Measurements from ENCODE around the gene SCAF8.
A peak's percentile ranks its signal among the peaks of the same experiment; 100 is the strongest.
"Not testable (repeated sequence)": the region's sequence is repeated elsewhere in the genome, so short reads cannot be mapped to it uniquely, and the experiment has no call there.

Gene SCAF8

DNA sequence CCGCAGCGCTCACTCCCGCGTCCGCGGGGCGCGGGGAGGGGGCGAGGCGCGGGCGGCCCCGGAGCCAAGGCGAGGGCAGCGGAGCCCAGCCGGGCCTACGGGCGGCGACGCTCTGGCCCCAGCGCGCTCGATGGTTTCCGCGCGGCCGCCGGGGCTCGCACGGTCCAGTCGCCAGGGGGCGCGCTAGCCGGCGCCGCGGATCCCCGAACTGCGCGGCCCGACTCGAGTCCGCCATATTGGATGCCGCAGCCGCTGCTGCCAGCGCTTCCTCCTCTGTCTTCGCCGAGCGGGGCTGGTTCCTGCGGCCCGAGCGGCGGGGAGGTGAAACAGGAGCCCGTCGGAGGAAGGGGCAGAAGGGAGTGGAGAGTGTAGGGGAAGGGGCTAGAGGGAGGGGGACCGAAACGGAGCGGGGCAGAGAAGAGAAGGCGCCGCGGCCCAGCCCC lies at the start of gene SCAF8:
TSS of gene SCAF8 (plus strand) at position 234 of the 443 bp plus-strand sequence. CDS start 485 bp downstream, outside the sequence.
- peak within 1 kb of the TSS; percentile 93 for H3K4me3 ChIP-seq (ENCODE audit: low read length)
- TF ChIP-seq ZNF274 (IDR thresholded peaks at IDR 0.05; ENCODE audit: low read depth, low read length): no peak

DNA sequence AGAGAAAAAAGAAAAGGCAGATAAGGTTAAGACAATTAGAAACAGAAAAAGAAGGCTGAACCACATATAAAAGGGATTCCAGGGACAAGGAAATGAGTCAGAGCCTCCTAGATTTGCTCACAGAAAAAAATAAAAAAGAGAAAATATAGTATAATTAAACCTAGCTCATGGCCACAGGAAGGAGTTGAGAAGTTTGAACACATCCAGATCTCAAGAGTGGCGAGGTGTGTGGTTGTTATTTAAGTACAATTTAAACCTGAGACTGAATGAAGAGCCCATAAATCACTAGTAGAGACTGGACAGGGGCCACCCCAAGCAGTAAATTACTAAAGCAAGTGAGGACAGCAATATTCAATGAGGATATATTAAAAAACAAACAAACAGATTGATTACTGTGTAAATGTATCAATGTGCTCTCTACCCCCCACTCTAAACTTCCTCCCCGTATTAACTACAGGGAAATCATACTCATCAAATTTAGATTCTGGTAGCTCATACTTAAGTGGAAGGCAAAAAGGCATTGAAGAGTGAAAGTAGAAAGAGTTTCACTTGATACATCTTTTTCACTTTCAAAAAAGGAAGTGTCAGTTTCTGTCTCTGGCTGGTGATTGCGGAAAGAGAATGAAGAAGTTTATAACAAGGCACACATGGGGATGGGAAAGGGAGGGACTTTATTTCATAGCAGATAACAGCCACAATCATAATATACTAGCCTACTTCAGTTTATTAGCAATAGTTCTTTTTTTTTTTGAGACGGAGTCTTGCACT lies 49.3 kb upstream of the SCAF8 start:
- no peak for TF ChIP-seq ZNF274 (IDR thresholded peaks at IDR 0.05; ENCODE audit: low read depth, low read length)
- no peak overlapping the region for H3K4me3 ChIP-seq (ENCODE audit: low read length)

DNA sequence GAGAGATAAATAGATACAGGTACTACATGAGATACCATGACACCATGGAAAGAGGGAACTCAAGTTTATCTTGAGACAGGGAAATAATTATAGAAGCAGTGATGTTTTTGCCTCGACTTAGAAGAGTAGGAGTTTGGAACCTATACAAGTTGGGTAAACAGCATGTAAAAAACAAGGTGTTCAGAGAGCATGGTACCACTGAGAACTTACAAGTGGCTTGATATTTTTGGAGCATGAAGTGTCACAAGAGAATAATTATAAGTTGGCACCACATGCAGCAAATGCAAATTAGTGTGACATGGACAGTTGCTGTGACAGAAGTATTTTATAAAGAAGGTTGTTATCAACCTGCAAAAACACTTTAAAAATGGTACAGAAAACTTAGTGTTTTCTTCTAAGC lies 47.1 kb upstream of the SCAF8 start:
- no peak overlapping the region for H3K4me3 ChIP-seq (ENCODE audit: low read length)
- TF ChIP-seq ZNF274 (IDR thresholded peaks at IDR 0.05; ENCODE audit: low read depth, low read length): no peak

DNA sequence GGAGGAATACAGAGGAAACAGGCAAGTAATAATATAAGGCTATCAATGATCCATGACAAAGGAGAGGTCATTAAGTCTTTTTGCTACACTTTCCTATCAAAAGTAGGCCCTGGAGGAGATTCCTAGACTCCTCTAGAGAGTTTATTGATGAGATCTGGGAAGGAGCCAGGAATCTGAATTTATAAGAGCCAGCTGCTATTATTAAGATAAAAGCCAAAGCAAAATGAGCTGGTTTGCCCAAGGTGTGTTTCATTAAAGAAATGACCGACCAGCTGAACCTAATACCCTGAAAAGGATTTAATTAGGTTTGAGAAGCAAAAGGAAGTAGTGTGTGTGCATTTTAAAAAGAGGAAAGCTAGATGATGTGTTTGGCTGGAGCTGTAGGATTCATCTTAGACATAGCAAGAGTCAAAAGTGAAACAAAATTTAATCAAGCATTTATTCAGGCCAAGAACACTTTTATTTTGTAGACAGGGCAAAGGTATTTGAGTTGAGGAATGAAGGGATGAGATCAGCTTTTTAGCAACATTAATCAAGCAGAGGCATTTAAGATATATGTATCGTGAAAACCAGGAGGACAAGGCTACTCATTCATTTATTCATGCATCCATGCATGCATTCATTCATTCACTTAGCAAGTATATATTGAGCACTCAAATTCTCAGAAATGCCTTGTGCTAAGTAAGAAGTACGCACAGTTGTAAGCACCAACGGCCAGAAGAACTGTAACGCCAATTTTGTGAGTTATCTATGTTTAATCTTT lies 43.5 kb upstream of the SCAF8 start:
- H3K4me3 ChIP-seq (ENCODE audit: low read length): no peak overlapping the region
- no peak for TF ChIP-seq ZNF274 (IDR thresholded peaks at IDR 0.05; ENCODE audit: low read depth, low read length)

DNA sequence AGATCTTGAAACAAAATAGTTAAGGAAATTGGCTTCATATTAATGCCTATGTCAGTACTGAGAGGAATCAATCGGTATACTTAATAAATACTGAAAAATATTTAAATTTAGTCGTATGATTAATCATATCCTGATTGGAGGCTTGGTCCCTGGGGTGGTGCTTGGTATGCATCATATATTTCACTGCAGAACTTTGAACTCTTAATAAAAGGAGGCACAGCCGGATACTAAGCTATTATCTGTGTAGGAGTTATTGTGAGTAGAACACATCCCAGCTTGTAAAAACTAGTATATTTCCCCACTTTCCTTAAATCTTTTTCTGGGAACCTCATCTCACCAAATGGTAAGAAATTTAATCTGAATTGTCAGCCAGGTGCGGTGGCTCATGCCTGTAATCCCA lies 42.4 kb upstream of the SCAF8 start:
- H3K4me3 ChIP-seq (ENCODE audit: low read length): no peak overlapping the region
- TF ChIP-seq ZNF274 (IDR thresholded peaks at IDR 0.05; ENCODE audit: low read depth, low read length): no peak

DNA sequence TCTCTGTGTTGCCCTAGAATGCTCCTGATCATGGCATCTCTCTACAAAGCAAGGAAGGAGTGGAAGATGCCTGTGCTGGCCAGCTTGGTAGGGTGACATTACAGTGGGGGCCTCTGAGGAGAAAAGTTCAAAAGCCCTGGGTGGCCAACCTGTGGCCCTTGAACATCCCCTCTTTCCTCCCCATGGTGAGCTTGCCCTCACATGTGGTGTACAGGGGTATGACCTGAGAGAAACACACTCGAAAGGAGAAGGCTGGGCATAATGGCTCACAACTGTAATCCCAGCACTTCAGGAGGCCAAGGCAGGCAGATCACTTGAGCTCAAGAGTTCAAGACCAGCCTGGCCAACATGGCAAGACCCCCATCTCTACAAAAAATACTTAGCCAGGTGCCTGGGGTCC lies 36.6 kb upstream of the SCAF8 start:
- TF ChIP-seq ZNF274 (IDR thresholded peaks at IDR 0.05; ENCODE audit: low read depth, low read length): no peak
- no peak overlapping the region for H3K4me3 ChIP-seq (ENCODE audit: low read length)

DNA sequence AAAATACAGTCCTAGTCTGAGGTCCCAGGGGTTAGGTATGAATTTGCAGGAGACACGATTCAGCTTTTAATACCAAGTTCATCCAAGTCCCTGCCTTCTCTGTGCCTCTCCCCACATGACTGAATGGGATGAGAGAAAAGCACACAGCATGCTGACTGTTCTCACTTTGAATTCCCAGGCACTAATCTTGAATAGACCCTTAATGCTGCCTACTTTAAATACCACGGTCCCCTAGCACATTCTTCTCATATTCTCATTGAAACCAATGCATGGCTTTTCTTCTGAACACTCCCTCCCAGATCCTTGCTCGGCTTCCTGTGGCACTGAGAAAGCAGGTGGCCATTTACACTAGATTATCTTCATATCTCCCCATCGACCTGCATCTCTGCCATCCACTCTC lies 30.1 kb upstream of the SCAF8 start:
- no peak overlapping the region for H3K4me3 ChIP-seq (ENCODE audit: low read length)
- no peak for TF ChIP-seq ZNF274 (IDR thresholded peaks at IDR 0.05; ENCODE audit: low read depth, low read length)

DNA sequence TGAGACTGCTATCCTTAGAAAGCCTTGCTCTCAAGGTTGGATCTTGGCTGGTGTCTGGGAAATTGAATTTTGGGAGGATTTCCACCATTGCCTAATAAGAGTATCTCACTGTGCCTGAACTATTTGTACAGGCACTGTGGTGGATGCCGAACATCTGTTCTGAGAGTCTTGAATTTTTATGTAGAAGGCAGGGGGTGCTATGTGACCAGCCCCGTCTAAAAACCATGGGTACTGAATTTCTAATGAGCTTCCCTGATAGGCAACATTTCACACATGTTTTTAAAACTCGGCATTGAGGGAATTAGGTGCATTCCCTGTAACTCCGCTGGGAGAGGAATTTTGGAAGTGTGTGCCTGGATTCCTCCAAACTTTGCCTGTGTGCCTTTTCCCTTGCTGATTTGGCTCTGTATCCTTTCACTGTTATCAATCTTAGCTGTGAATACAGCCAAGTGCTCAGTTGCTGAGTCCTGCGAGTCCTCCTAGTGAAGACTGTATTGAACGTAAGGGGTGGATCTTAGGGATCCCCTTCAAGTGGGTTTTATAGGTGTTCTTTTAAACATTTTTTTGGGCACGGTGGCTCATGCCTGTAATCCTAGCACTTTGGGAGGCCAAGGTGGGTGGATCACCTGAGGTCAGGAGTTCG lies 27.6 kb upstream of the SCAF8 start:
- no peak overlapping the region for H3K4me3 ChIP-seq (ENCODE audit: low read length)
- no peak for TF ChIP-seq ZNF274 (IDR thresholded peaks at IDR 0.05; ENCODE audit: low read depth, low read length)

DNA sequence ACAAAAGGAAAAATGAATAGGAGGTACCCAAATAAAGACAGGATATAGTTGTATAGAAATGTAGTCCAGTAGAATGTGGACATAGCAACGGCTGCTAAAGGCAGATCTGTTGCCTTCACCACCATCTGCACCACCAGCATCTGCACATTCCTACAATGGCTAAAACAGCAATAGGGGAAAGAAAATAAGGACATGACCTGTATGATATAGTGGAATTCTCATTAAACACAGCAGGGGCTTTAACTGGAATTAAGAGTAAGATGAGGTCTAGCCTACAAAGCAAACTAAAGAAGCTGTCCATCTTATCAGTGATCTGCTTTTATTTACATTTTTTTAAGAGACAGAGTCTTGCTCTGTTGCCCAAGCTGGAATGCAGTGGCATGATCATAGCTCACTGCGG lies 26.8 kb upstream of the SCAF8 start:
- H3K4me3 ChIP-seq (ENCODE audit: low read length): no peak overlapping the region
- TF ChIP-seq ZNF274 (IDR thresholded peaks at IDR 0.05; ENCODE audit: low read depth, low read length): no peak

DNA sequence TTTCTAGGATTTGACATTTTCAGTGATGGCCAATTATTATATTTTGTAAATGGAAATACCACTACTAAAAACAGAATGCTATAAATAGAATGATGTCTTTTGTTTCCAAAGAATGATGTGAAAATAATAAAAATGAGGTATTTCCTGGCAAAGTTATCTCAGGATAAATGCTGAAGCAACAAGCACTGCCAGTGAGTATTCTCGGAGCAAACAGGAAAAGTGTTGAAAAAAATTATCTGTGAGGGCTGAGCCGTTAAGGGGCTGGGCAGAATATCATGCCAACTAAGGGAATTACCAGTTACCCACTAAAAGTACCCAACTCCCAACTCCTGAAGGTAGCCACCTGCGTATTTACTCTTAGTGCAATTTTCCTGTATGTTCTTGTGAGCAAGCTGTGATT lies 23.6 kb upstream of the SCAF8 start:
- H3K4me3 ChIP-seq (ENCODE audit: low read length): no peak overlapping the region
- no peak for TF ChIP-seq ZNF274 (IDR thresholded peaks at IDR 0.05; ENCODE audit: low read depth, low read length)

GRCh38 chr6:154710689-154711088 lies 22.5 kb upstream of the SCAF8 start:
- no peak overlapping the region for H3K4me3 ChIP-seq (ENCODE audit: low read length)
- no peak for TF ChIP-seq ZNF274 (IDR thresholded peaks at IDR 0.05; ENCODE audit: low read depth, low read length)

DNA sequence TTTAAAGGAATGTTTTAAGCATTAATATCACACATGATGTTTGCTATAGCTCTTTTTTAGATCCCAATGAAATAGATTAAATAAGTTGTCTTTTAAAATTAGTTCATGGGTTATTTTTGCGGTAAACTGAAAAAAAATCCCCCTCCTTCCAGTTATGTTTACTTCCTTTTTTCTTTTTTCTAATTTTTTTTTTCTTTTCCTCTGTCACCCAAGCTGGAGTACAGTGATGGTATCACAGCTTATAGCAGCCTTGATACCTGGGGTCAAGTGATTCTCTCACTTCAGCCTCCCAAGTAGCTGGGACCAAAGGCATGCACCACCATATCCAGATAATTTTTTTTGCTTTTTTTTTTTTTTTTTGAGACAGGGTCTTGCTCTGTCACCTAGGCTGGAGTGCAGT lies 17.8 kb upstream of the SCAF8 start:
- no peak for TF ChIP-seq ZNF274 (IDR thresholded peaks at IDR 0.05; ENCODE audit: low read depth, low read length)
- no peak overlapping the region for H3K4me3 ChIP-seq (ENCODE audit: low read length)

GRCh38 chr6:154716350-154716749 lies 16.9 kb upstream of the SCAF8 start:
- not testable (repeated sequence) for H3K4me3 ChIP-seq (ENCODE audit: low read length)

GRCh38 chr6:154719433-154719832 lies 13.8 kb upstream of the SCAF8 start:
- no peak for TF ChIP-seq ZNF274 (IDR thresholded peaks at IDR 0.05; ENCODE audit: low read depth, low read length)
- H3K4me3 ChIP-seq (ENCODE audit: low read length): no peak overlapping the region

- TF ChIP-seq ZNF274 (IDR thresholded peaks at IDR 0.05; ENCODE audit: low read depth, low read length): no peak
- H3K4me3 ChIP-seq (ENCODE audit: low read length): no peak overlapping the region
Observed at GRCh38 chr6:154719854-154720253, 13.4 kb upstream of the SCAF8 start.
